WI38 (cell line): Measurements from ENCODE around the gene CDYL2.

Experiments
- H3K4me3 ChIP-seq: 2 replicates; pipeline ENCODE4 v1.5.1; 2011; ENCODE audit warnings: low read depth, mild to moderate bottlenecking, control low read depth, low read length
- TF ChIP-seq, protein P1 (sequence below): IDR thresholded peaks from 2 replicates; pipeline ENCODE4 v1.5.1; 2012; ENCODE audit warnings: low read depth, mild to moderate bottlenecking, control low read depth, low read length

Gene CDYL2

DNA sequence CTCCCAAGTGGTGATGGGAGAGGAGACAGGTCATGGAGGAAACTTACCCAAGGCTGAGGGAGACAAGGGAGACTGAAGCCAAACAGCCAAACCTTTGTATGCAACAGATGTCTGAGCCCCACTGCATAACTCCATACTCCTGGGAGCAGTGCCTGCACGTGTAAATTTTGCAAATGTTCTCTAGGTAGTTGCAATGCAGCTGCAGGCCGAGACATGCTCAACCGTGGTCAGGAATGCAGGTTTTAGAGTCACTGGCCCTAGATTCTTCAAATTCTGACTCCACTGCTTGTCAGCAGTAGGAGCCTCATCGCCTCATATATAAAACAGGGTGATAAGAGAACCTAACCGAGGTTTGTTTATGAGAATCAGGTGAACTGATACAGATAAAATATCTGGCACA lies 252.1 kb downstream of the CDYL2 start:
- TF ChIP-seq, protein P1, sequence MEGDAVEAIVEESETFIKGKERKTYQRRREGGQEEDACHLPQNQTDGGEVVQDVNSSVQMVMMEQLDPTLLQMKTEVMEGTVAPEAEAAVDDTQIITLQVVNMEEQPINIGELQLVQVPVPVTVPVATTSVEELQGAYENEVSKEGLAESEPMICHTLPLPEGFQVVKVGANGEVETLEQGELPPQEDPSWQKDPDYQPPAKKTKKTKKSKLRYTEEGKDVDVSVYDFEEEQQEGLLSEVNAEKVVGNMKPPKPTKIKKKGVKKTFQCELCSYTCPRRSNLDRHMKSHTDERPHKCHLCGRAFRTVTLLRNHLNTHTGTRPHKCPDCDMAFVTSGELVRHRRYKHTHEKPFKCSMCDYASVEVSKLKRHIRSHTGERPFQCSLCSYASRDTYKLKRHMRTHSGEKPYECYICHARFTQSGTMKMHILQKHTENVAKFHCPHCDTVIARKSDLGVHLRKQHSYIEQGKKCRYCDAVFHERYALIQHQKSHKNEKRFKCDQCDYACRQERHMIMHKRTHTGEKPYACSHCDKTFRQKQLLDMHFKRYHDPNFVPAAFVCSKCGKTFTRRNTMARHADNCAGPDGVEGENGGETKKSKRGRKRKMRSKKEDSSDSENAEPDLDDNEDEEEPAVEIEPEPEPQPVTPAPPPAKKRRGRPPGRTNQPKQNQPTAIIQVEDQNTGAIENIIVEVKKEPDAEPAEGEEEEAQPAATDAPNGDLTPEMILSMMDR = no peak
- H3K4me3 ChIP-seq = no peak overlapping the region
